ENCODE measurements around the gene DUS4L. TPM values are rescaled to one million over a fixed set of nuclear protein-coding genes. Genes with fewer than 3 reads are reported as not detected.

Gene DUS4L
- total RNA-seq (2022; extraction: Qiagen RNA extraction): 8.5 to 10.9 TPM (median 9.7 TPM) in 5 replicates

GRCh38 chr7:107563775-107564552 is at the start of gene DUS4L, which contains the start of gene COG5:
Gene DUS4L (plus strand): TSS chr7:107563971. CDS start chr7:107567071, 3,100 bp downstream.
Gene COG5 (minus strand): TSS chr7:107563920. CDS start chr7:107563896, 24 bp downstream.

GRCh38 chr7:107579885-107580715 is 16.3 kb downstream of the DUS4L start, which contains the start of gene BCAP29:
Gene BCAP29 (plus strand): TSS chr7:107580246. CDS start chr7:107580773, 527 bp downstream.

Other genes starting within 250 kb of the DUS4L start
- not detected in 5 replicates for gene GPR22, start 93.9 kb upstream of the DUS4L start, total RNA-seq (2022; extraction: Qiagen RNA extraction)
- 10.1 to 13.6 TPM (median 12.1 TPM) in 5 replicates for gene COG5, start 51 bp upstream of the DUS4L start, total RNA-seq (2022; extraction: Qiagen RNA extraction)
- 37.7 to 47.0 TPM (median 44.1 TPM) in 5 replicates for gene BCAP29, start 16.3 kb downstream of the DUS4L start, total RNA-seq (2022; extraction: Qiagen RNA extraction)
- gene SLC26A4, start 96.9 kb downstream of the DUS4L start, total RNA-seq (2022; extraction: Qiagen RNA extraction): 0.02 to 0.11 TPM (median 0.06 TPM) in 5 replicates
- 32.6 to 51.5 TPM (median 42.4 TPM) in 5 replicates for gene CBLL1, start 180.2 kb downstream of the DUS4L start, total RNA-seq (2022; extraction: Qiagen RNA extraction)
- 0.07 TPM in 1 of 5 replicates, not detected in the others for gene SLC26A3, start 239.3 kb downstream of the DUS4L start, total RNA-seq (2022; extraction: Qiagen RNA extraction)

Measured in A549 treated with dexamethasone at 1 μM for 4 hours (cell line).